Vagina (tissue), 2 donors: ENCODE measurements around the gene SORCS2. TPM values are rescaled to one million over a fixed set of nuclear protein-coding genes. Genes with fewer than 3 reads are reported as not detected.

Experiments used
- DNase-seq, 2 donors: peaks; one replicate each; pipeline ENCODE4 v3.0.0-alpha.2; 2017; ENCODE audit errors: extremely low spot score in 2 of 2
- H3K27ac ChIP-seq: fragments of 200-600 bp; sonication (generic); one replicate; pipeline ENCODE4 v1.5.1; 2019
- H3K27me3 ChIP-seq: fragments of 200-600 bp; sonication (generic); one replicate; pipeline ENCODE4 v1.5.1; 2019
- H3K36me3 ChIP-seq, 2 donors: fragments of 200-600 bp; sonication (generic); one replicate each; pipeline ENCODE4 v1.5.1; 2017 to 2019
- H3K4me1 ChIP-seq: fragments of 200-600 bp; sonication (generic); one replicate; pipeline ENCODE4 v1.5.1; 2019
- H3K4me3 ChIP-seq, 2 donors: fragments of 200-600 bp; sonication (generic); 1 replicate in 1 of 2; 2 replicates in 1 of 2; pipeline ENCODE4 v1.5.1; 2016 to 2019
- H3K9me3 ChIP-seq: fragments of 200-600 bp; sonication (generic); one replicate; pipeline ENCODE4 v1.5.1; 2019
- CTCF ChIP-seq, 3 experiments: fragments of 450-650 bp in 2 of 3; fragments of 200-600 bp in 1 of 3; sonication (generic) in 1 of 3; IDR thresholded peaks; one replicate each; pipeline ENCODE4 v1.5.1; 2017 to 2019; ENCODE audit warnings: antibody characterized with exemption in 3 of 3, mild to moderate bottlenecking in 2 of 3, moderate library complexity in 2 of 3
- POLR2A ChIP-seq, 2 donors: fragments of 450-650 bp; IDR thresholded peaks; one replicate each; pipeline ENCODE4 v1.6.1; 2017; ENCODE audit warnings: antibody characterized with exemption in 2 of 2, mild to moderate bottlenecking in 2 of 2, moderate library complexity in 2 of 2
- POLR2AphosphoS5 ChIP-seq, 2 donors: sonication (generic); formaldehyde crosslinking; IDR thresholded peaks; one replicate each; pipeline ENCODE4 v1.9.0; 2017; ENCODE audit warnings: antibody characterized with exemption in 2 of 2, mild to moderate bottlenecking in 2 of 2, low read depth in 1 of 2; ENCODE audit not compliant: insufficient read depth in 1 of 2
- intact Hi-C: fragments of 100-400 bp; cut with DNase I; formaldehyde crosslinking; loops from one replicate; pipeline ENCODE4 v1.15.1; 2023
- total RNA-seq: library from RNA; depleted of rRNA; stranded (reverse); fragments of >200 nt; gene quantifications from one replicate; pipeline ENCODE4 v1.2.3, GENCODE V29; 2016

Gene SORCS2
- total RNA-seq, 1 donor from 2014 or later, result 5.4 TPM

GRCh38 chr4:7689773-7690693 lies 497.7 kb downstream of the SORCS2 start:
- H3K4me1 ChIP-seq, result no peaks in the 10 kb centered on the region
- H3K27me3 ChIP-seq, result no peaks in the 10 kb centered on the region
- DNase-seq, result no peak
- no peak overlapping the region for H3K4me3 ChIP-seq
- H3K27ac ChIP-seq, result no peak overlapping the region
- no peaks in the 10 kb centered on the region for H3K36me3 ChIP-seq
- intact Hi-C loops, result no loop called here
- TF ChIP-seq POLR2A (IDR thresholded peaks at IDR 0.05) (no peak), CTCF (IDR thresholded peaks at IDR 0.05) (no peak), POLR2AphosphoS5 (IDR thresholded peaks at IDR 0.05; ENCODE audit: insufficient read depth in 1 of 2, low read depth in 1 of 2) (no peak)
- H3K9me3 ChIP-seq, result no peaks in the 10 kb centered on the region

GRCh38 chr4:7691061-7691460 lies 498.7 kb downstream of the SORCS2 start:
- DNase-seq, result no peak

GRCh38 chr4:7691982-7692381 lies 499.6 kb downstream of the SORCS2 start:
- H3K27ac ChIP-seq, result no peak overlapping the region
- H3K9me3 ChIP-seq, result no peaks in the 10 kb centered on the region
- H3K27me3 ChIP-seq, result no peaks in the 10 kb centered on the region
- no peak for TF ChIP-seq CTCF (IDR thresholded peaks at IDR 0.05)
- TF ChIP-seq POLR2AphosphoS5 (IDR thresholded peaks at IDR 0.05; ENCODE audit: insufficient read depth in 1 of 2, low read depth in 1 of 2), result no peak
- no peak for TF ChIP-seq POLR2A (IDR thresholded peaks at IDR 0.05)
- intact Hi-C loops, result no loop called here
- H3K4me1 ChIP-seq, result no peaks in the 10 kb centered on the region
- H3K36me3 ChIP-seq, result no peaks in the 10 kb centered on the region
- H3K4me3 ChIP-seq, result no peak overlapping the region
- no peak for DNase-seq

More at GRCh38 chr4:7691061-7691460, 498.7 kb downstream of the SORCS2 start:
- Histone ChIP-seq H3K9me3 (no peaks in the 10 kb centered on the region), H3K4me1 (no peaks in the 10 kb centered on the region), H3K4me3 (no peak overlapping the region), H3K27ac (no peak overlapping the region), H3K36me3 (no peaks in the 10 kb centered on the region), H3K27me3 (no peaks in the 10 kb centered on the region)
- intact Hi-C loops, result no loop called here
- TF ChIP-seq CTCF (IDR thresholded peaks at IDR 0.05) (no peak), POLR2AphosphoS5 (IDR thresholded peaks at IDR 0.05; ENCODE audit: insufficient read depth in 1 of 2, low read depth in 1 of 2) (no peak), POLR2A (IDR thresholded peaks at IDR 0.05) (no peak)

GRCh38 chr4:7692451-7693236 lies 500.3 kb downstream of the SORCS2 start:
- Histone ChIP-seq H3K4me3 (no peak overlapping the region), H3K27me3 (no peaks in the 10 kb centered on the region), H3K36me3 (no peaks in the 10 kb centered on the region), H3K9me3 (no peaks in the 10 kb centered on the region), H3K4me1 (no peaks in the 10 kb centered on the region), H3K27ac (no peak overlapping the region)
- intact Hi-C loops, result no loop called here
- DNase-seq, result no peak
- TF ChIP-seq CTCF (IDR thresholded peaks at IDR 0.05) (no peak), POLR2A (IDR thresholded peaks at IDR 0.05) (no peak), POLR2AphosphoS5 (IDR thresholded peaks at IDR 0.05; ENCODE audit: insufficient read depth in 1 of 2, low read depth in 1 of 2) (no peak)
